ELR (cell line): Measurements from ENCODE around the gene IQGAP2.

Experiments used
- DNase-seq: peaks from one replicate; pipeline ENCODE4 v3.0.0-alpha.2; 2015; ENCODE audit warnings: low read depth

Gene IQGAP2

GRCh38 chr5:76690704-76691466, 287.8 kb downstream of the IQGAP2 start:
- DNase-seq: peak; percentile 53

- peak; percentile 74 for DNase-seq
Measured at GRCh38 chr5:76691467-76692273, 288.6 kb downstream of the IQGAP2 start.

- DNase-seq: no peak
Measured at GRCh38 chr5:76692274-76692540, 289.1 kb downstream of the IQGAP2 start.

- no peak for DNase-seq
Measured at GRCh38 chr5:76692651-76693050, 289.6 kb downstream of the IQGAP2 start.

GRCh38 chr5:76693141-76693540, 290.1 kb downstream of the IQGAP2 start:
- no peak for DNase-seq

- DNase-seq: no peak
Measured at GRCh38 chr5:76694317-76694716, 291.2 kb downstream of the IQGAP2 start.

- no peak for DNase-seq
Measured at GRCh38 chr5:76695346-76695745, 292.3 kb downstream of the IQGAP2 start.

- no peak for DNase-seq
Measured at GRCh38 chr5:76696251-76696650, 293.2 kb downstream of the IQGAP2 start.

- DNase-seq: no peak
Measured at GRCh38 chr5:76697670-76698069, 294.6 kb downstream of the IQGAP2 start.

GRCh38 chr5:76700571-76700970, 297.5 kb downstream of the IQGAP2 start:
- DNase-seq: no peak

GRCh38 chr5:76701298-76701697, 298.2 kb downstream of the IQGAP2 start:
- DNase-seq: peak; percentile 68

- DNase-seq: peak; percentile 55
Measured at GRCh38 chr5:76703707-76704106, 300.6 kb downstream of the IQGAP2 start.

- peak; percentile 34 for DNase-seq
Measured at GRCh38 chr5:76704131-76704663, 301.1 kb downstream of the IQGAP2 start.

GRCh38 chr5:76705574-76705973, 302.5 kb downstream of the IQGAP2 start:
- no peak for DNase-seq

GRCh38 chr5:76709762-76710161, 306.7 kb downstream of the IQGAP2 start:
- DNase-seq: peak; percentile 66

- peak; percentile 52 for DNase-seq
Measured at GRCh38 chr5:76710991-76711390, 307.9 kb downstream of the IQGAP2 start.

GRCh38 chr5:76714751-76715485, 311.8 kb downstream of the IQGAP2 start:
- peak; percentile 46 for DNase-seq

- DNase-seq: no peak
Measured at GRCh38 chr5:76715486-76715735, 312.3 kb downstream of the IQGAP2 start.

GRCh38 chr5:76715736-76716455, 312.8 kb downstream of the IQGAP2 start, which contains the start of gene F2R:
F2R (plus strand) TSS chr5:76716126; CDS start chr5:76716308, 182 bp downstream.
- DNase-seq: peak; percentile 84

GRCh38 chr5:76716456-76717157, 313.5 kb downstream of the IQGAP2 start:
- peak; percentile 30 for DNase-seq
